HG03432 (cell line): ENCODE measurements around the gene WFDC13.
"Not testable (repeated sequence)": the region's sequence is repeated elsewhere in the genome, so short reads cannot be mapped to it uniquely, and the experiment has no call there.

Experiments used
- ATAC-seq: cut with Tn5 transposase; IDR thresholded peaks from one replicate; pipeline ENCODE4 v1.9.1; 2021; ENCODE audit warnings: mild to moderate bottlenecking, moderate library complexity; ENCODE audit not compliant: unreplicated experiment

Gene WFDC13

GRCh38 chr20:45701873-45702272, at the start of gene WFDC13:
TSS of gene WFDC13 (plus strand) at chr20:45702038. CDS start at chr20:45702124, 86 bp downstream.
- no peak for ATAC-seq

DNA sequence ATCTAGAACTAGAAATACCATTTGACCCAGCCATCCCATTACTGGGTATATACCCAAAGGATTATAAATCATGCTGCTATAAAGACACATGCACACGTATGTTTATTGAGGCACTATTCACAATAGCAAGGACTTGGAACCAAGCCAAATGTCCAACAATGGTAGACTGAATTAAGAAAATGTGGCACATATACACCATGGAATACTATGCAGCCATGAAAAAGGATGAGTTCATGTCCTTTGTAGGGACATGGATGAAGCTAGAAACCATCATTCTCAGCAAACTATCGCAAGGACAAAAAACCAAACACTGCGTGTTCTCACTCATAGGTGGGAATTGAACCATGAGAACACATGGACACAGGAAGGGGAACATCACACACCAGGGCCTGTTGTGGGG, 44.8 kb upstream of the WFDC13 start:
- not testable (repeated sequence) for ATAC-seq

DNA sequence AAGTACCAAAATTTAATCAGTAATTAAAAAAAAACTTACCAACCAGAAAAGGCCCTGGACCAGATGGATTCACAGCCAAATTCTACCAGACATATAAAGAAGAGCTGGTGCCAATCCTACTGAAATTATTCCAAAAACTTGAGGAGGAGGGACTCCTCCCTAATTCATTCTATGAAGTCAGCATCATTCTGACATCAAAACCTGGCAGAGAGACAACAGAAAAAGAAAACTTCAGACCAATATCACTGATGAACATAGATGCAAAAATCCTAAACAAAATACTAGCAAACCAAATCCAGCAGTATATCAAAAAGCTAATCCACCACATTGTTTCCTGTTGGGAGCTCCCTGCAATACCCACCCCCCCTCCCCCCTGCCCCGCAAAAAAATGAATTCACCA, 31.7 kb upstream of the WFDC13 start, which contains the start of gene WFDC11:
Gene WFDC11, minus strand, starts transcription at position 101 of the 400 bp plus-strand sequence. CDS start 19,639 bp downstream, outside the sequence.
- ATAC-seq, result no peak

GRCh38 chr20:45672765-45673164, 29.1 kb upstream of the WFDC13 start:
- ATAC-seq, result no peak

- ATAC-seq, result no peak
Observed at GRCh38 chr20:45679650-45680049, 22.2 kb upstream of the WFDC13 start.

GRCh38 chr20:45685896-45686295, 15.9 kb upstream of the WFDC13 start:
- ATAC-seq, result no peak

DNA sequence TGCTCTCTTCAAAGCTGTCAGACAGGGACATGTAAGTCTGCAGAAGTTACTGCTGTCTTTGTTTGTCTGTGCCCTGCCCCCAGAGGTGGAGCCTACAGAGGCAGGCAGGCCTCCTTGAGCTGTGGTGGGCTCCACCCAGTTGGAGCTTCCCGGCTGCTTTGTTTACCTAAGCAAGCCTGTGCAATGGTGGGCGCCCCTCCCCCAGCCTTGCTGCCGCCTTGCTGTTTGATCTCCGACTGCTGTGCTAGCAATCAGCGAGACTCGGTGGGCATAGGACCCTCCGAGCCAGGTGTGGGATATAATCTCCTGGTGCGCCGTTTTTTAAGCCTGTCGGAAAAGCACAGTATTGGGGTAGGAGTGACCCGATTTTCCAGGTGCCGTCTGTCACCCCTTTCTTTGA, 8.5 kb upstream of the WFDC13 start:
- ATAC-seq, result not testable (repeated sequence)

DNA sequence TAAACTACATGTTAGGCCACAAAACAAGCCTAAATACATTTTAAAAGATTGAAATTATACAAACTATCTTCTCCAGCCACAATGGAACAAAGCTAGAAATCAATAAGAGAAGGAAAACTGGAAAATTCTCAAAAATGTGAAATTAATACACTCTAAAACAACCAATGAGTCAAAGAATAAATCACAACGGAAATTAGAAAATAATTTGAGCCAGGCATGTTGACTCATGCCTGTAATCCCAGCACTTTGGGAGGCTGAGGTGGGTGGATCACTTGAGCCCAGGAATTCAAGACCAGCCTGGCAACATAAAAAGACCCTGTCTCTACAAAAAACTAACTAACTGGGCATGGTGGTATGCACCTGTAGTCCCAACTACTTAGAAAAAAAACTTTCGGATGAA, 6.3 kb upstream of the WFDC13 start:
- no peak for ATAC-seq

DNA sequence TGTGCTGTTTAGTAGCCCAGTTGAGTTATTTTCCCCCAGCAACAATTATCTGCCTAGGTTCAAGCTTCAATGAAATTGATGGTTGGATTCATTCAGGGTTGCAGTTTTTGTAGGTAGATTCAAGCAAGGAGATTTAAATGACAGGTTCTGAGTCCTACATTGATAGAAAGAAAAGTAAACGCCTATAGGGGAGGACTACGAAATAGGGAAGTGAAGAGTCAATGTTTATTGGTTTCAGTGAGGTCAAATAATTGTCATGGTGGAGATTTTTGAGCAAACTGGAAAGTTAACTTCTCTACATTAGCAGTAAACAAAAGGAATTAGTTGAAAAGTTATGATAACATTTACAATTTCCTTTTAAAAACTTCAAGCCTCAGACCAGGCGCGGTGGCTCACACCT, 734 bp upstream of the WFDC13 start:
- no peak for ATAC-seq

GRCh38 chr20:45704969-45705637, 3.3 kb downstream of the WFDC13 start, which contains the start of gene WFDC10B:
TSS of gene WFDC10B (minus strand) at chr20:45705019. CDS start at chr20:45685992, 19,027 bp downstream.
- ATAC-seq, result no peak

DNA sequence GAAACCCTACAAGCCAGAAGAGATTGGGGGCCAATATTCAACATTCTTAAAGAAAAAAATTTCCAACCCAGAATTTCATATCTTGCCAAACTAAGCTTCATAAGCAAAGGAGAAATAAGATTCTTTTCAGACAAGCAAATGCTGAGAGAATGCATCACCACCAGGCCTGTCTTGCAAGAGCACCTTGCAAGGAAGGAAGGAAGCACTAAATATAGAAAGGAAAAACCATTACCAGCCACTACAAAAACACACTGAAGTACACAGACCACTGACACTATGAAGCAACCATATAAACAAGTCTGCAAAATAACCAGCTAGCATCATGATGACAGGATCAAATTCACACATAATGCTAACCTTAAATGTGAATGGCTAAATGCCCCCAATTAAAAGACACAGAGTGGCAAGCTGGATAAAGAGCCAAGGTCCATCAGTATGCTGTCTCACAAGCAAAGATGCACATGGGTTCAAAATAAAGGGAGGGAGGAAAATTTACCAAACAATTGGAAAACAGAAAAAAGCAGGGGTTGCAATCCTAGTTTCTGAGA, 14.4 kb downstream of the WFDC13 start:
- ATAC-seq, result not testable (repeated sequence)

DNA sequence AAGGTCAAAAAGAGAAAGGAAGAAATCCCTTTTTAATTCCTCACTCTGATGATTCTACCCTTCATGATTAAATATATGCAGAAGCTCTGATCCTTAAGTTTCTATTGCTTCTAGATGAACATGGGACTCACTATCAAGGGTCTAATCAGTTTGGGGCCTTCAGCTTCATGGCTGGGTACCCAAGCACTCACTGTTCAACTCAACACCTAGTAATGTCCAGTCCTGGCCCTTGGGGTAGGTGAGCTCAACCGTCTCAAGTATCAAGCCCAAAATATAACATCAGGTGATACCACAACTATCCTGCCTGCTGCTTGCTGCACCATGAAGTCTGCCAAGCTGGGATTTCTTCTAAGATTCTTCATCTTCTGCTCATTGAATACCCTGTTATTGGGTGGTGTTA, 20.2 kb downstream of the WFDC13 start, which contains the start of gene SPINT4:
Gene SPINT4, plus strand, starts transcription at position 301 of the 400 bp plus-strand sequence. Its CDS starts 21 bp downstream, at position 322.
- ATAC-seq, result no peak

DNA sequence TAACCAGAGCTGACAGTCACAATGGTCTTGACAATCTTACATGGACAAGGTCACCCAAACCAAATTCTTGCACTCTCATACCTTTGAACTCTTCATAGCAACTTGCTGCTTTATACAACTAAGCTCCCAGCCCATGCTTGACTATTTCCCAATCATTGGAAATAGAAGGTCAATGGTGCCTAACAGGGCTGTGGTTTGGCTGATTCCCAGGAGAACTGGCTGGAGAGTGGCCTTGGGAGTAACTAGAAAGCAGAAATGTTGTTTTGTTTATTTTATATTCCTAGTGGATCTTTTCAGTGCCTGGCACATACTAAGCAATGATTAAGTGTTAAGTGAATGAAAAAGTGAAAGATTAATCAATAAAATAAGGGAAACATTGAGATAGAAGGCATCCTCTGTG, 23.3 kb downstream of the WFDC13 start:
- ATAC-seq, result no peak

- ATAC-seq, result no peak
Observed at GRCh38 chr20:45727044-45727443, 25.2 kb downstream of the WFDC13 start.

DNA sequence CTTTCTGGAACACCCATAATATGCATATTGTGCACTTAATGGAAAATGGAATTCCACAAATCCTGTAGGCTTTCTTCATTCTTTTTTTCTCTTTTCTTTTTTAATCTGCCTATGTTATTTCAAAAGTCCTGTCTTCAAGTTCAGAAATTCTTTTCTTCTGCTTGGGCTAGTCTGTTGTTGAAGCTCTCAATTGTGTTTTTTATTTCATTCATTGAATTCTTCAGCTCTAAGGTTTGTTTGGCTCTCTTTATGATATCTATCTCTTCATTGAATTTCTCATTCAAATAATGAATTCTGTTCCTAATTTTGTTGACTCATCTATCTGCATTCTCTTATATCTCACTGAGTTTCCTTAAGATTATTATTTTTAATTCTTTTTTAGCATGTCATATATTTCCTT, 30.4 kb downstream of the WFDC13 start:
- no peak for ATAC-seq

- ATAC-seq, result no peak
Observed at GRCh38 chr20:45735552-45735951, 33.7 kb downstream of the WFDC13 start.

- no peak for ATAC-seq
Observed at GRCh38 chr20:45735988-45736387, 34.1 kb downstream of the WFDC13 start.

- ATAC-seq, result no peak
Observed at GRCh38 chr20:45742596-45742995, 40.8 kb downstream of the WFDC13 start.

DNA sequence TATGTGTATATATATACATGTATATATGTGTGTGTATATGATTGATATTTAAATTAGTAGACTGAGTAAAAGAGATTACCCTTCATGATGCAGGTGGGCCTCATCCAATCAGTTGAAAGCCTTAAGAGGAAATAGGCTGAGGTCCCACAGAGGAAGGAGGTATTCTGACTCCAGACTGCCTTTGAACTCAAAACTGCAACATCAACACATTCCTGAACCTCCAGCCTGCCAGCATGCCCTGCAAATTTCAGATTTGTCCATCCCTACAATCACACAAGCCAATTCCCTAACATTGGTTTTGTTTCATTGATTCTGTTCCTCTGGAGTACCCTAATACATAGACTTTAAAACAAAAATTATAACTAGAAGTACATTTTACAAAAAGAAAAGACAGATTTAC, 43.2 kb downstream of the WFDC13 start:
- no peak for ATAC-seq

DNA sequence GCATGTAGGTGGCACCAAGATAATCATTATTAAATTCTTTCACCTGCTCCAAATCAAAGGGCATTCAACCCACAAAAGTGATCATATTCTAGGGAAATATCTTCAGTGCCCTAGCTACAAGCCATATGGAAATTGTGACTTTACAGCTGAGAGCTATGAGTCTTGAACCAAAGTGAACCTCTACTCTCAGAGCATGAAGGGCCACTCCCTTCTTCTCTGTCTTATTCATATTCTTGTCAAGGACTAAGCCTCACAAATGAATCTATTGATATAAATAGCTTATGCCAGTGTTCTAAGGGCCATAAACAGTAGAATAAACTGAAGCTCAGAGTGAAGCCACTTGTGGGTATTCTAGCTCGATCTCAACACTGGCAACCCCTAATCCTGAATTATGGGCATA, 49.9 kb downstream of the WFDC13 start:
- ATAC-seq, result no peak

GRCh38 chr20:45752746-45753145, 50.9 kb downstream of the WFDC13 start:
- no peak for ATAC-seq

DNA sequence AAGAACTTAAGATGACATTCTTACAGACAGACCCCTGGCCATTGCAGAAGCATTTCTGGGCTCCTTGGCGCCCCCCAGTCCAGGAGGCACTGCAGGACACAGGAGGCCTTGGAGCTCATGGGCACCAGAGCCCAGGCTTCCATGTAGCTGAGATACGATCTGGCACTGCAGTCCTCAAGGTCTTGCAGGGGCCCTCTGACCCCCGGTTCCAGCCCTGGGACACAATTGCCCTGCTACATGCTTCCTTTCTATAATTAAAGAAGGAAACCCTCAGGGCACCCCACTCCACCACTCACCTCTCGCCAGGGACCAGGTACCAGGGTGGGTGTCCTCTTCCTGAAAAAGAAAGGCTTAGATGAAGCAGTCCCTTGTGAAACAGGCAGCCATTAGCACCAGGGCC, 56.3 kb downstream of the WFDC13 start:
- ATAC-seq, result no peak
